ENCODE measurements around the gene KIAA1328. TPM values are rescaled to one million over a fixed set of nuclear protein-coding genes. Genes with fewer than 3 reads are reported as not detected.
"Not testable (repeated sequence)": the region's sequence is repeated elsewhere in the genome, so short reads cannot be mapped to it uniquely, and the experiment has no call there.

Gene KIAA1328
- 6.3 and 8.5 TPM in 2 replicates for total RNA-seq (2014; rRNA removed; shearing (Covaris generic))

- peak; percentile 84 for DNase-seq (ENCODE audit: low read depth)
Measured at GRCh38 chr18:36828630-36829361, at the start of gene KIAA1328, which contains the start of gene TPGS2. KIAA1328 (plus strand) TSS chr18:36829127; CDS start chr18:36829139, 12 bp downstream. TPGS2 (minus strand) TSS chr18:36829002; CDS start chr18:36828767, 235 bp downstream.

DNA sequence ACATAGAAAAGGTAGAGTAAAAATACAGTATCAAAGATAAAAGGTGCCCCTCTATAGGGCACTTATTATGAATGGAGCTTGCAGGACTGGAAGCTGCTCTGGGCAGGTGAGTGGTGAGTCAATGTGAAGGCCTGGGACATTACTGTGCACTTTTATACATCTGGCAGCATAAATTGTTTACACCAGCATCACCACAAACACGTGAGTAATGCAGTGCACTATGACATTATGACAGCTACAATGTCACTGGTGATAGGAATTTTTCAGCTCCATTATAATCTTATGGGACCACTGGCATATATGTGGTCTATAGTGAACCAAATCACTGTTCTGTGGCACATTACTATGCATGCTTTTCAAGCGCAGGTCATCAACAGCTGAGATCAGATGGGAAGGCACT, 48.2 kb upstream of the KIAA1328 start:
- DNase-seq (ENCODE audit: low read depth): peak; percentile 9

- DNase-seq (ENCODE audit: low read depth): no peak
Measured at GRCh38 chr18:36782710-36783109, 46.2 kb upstream of the KIAA1328 start.

DNA sequence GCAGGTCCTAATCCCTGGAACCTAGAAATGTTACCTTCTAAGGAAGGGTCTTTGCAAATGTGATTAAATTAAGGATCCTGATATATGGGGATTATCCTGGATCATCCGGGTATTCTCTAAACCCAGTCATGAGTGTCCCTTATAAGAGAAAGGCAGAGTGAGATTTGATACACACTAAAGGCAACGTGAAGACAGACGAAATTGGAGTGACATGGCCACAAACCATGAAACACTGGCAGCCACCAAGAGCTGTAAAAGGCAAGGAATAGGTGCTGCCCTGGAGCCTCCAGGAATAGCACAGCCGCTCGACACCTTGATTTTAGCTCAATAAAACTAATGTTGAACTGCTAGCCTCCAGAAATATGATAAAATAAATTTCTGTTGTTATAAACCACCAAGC, 45.1 kb upstream of the KIAA1328 start:
- DNase-seq (ENCODE audit: low read depth): no peak

GRCh38 chr18:36786686-36787085, 42.2 kb upstream of the KIAA1328 start:
- DNase-seq (ENCODE audit: low read depth): peak; percentile 42

DNA sequence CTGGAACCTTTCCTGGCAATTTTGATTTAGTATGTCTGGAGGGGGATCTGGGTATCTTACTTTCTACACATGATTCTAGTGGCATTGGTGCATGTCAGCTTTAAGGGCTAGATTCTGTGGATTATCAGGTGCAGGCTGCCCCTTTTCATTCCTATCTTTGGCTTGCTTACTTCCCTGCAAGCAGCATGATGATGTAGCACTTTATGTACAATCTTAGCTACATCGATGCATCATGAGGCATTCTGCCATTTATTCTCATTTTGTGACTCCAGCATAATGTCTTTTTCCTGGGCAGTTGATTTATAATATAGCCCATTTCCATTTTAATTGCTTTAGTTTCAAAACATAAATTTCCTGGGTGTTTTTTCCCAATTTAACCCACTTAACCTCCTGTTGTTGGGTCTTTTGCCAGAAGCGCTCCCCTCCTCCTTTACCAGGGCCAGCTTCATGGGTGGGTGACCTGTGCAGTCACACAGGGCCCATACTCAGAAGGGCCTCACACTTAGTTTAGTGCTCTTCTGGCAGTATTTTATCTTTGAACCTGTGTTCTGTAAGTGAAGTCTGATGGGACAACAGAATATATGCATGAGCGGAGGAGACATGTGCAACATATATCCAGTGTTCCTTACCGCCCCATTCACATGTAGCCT, 36.2 kb upstream of the KIAA1328 start:
- DNase-seq (ENCODE audit: low read depth): no peak

- no peak for DNase-seq (ENCODE audit: low read depth)
Measured at GRCh38 chr18:36798738-36799473, 30.0 kb upstream of the KIAA1328 start.

DNA sequence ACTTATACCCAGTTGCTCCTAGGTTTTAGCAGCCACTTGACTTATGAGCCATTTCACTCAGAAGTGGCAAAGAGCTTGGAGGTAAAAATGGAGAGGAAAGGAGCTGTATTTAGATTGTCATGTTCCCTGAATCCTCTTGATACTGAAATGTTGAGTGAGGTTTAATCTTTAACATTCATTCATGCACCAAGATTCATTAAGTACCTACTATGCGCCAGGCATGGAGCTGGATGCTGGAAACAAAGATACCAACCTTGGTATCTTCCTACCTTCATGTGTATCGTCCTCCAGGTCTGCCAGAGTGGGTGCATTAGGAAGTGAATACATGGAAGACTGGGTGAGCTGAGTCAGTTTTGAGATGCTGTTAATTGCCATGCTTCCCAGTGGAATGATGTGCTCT, 23.8 kb upstream of the KIAA1328 start:
- no peak for DNase-seq (ENCODE audit: low read depth)

DNA sequence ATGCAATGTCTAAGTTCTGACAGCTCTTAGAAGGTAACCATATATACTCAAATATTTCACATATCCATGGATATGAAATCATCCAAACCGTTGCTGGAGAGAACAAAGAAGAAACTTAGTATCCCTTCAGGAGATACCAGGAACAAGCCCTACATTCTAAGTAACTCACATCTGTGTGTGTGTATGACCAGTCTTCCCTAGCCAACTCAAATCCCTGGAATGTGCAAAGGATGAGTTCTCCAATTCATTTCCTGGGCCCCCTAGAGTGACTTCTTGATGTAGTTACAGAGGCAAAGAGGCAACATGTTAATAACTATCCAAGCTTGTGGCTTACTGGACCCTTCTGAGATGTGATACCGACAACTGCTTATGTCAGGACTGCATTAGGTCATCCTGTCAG, 20.2 kb upstream of the KIAA1328 start:
- DNase-seq (ENCODE audit: low read depth): peak; percentile 47

DNA sequence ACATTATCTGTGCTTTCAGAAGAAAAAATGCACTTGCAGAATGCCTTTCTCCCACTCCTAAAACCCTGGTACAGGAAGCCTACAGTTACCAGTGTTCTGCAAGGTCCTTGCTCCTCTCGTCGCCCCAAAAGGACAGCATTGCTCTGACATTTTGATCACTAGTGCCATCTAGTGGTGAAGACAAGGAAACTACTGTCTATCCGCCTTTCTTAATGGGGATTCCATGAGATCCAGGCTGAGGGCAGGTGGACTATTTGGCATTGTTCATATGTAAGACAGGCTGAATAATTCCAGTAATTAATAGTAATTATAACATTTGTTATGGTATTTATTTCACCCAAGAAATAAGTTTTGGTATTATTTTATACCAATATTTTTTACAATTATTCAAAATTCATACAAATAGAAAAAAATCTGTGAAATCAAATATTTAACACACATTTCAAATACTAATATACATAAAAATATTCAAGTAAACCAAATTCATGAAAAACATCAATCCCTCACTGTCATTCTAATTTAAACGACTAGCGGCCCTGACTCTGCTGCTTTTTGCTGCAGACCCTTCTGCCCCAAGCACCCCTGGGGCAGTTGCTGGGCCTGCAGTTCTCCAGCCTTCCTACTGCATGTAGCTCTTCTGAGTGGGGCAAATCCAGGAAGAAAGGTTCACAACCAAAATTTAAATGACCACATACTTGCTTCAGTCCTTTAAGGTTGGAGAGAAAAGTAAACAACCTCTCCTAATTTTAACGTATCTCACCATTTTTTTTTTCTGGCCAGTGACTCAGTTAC, 19.1 kb upstream of the KIAA1328 start:
- peak; percentile 55 for DNase-seq (ENCODE audit: low read depth)

DNA sequence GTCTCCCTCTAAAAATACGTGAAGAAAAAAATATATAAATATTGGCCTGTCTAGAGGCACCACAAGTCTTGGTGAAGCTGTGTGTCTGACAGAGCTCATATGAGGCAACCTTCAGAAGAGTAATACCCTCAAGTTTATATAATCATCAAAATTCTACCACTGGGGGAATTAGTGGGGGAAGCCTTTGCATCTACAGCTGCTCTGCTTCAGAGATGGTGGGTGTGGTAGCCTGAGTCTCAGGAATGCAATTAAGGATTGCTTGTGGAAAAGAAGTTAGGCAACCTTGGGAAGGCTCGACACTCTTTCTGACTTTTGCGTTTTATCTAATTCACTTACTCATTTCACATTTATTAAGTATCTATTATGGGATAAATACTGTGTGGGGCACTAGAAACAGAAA, 17.5 kb upstream of the KIAA1328 start:
- DNase-seq (ENCODE audit: low read depth): no peak

GRCh38 chr18:36811955-36812354, 17.0 kb upstream of the KIAA1328 start:
- no peak for DNase-seq (ENCODE audit: low read depth)

GRCh38 chr18:36812678-36813077, 16.2 kb upstream of the KIAA1328 start:
- DNase-seq (ENCODE audit: low read depth): no peak

DNA sequence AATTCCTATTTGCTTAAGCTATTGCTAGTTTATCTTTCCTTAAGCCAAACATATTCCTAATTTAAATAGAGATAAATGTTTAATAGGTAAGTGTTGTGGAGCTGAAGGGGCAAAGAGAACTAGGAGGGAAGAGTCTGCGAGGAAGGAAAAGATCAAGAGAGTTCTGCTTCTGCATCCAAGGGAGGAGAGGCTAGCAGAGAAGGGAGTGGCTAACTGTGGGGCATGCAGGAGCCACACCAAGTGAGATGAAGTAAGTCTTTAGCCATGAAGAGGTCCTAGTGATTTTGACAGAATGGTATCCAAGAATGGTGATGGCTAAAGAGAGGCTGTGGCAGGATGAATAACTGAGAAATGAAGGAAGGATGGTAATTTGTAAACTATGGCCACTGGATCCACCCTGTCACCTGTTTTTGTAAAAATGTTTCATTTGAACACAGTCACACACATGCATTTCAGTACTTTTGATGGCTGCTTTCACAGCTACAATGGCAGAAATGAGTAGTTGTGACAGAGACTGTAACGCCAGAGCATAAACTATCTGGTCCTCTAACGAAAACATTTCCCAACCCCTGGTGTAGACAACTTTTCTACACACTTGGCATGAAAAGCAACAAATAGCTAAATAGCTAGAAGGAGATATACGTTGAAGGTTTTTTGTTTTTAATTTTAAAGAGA, 15.7 kb upstream of the KIAA1328 start:
- no peak for DNase-seq (ENCODE audit: low read depth)

GRCh38 chr18:36813824-36814223, 15.1 kb upstream of the KIAA1328 start:
- no peak for DNase-seq (ENCODE audit: low read depth)

DNA sequence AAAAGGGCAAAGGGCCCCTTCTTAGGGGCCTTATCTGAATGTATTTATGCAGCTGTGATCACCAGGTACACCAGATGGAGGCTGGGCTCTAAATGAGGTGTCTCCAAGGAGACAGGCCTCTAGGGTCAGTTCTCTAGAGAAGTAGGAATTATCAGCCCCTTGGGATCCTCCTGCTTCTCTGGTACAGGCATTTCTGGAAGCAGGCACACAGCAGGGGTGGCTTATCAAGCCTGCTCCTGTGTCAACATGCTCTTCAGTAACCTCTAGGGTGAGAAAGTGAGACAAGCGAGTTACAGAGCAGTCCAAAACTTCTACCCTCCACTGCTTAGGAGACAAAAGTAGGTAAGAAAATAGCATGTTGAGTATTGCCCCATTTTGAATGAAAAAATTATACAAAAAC, 13.9 kb upstream of the KIAA1328 start:
- DNase-seq (ENCODE audit: low read depth): no peak

DNA sequence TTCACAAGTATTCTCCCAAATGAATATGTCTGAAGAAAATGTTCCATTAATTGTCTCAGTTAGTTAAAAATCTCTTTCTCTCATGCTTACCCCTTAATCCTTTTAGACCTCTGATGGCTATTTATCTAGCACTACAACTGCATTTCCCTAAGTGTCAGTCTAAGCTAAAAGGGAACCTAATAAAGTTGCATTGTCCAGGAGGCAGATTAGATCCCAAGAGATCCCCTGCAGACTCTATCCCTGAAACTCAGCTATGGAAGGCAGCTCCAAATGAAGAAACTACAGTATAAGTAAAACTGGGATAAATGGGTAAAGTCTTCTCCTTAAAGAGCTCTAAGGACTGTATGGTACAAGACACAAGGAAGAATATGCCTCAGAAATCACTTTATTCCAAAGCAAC, 12.8 kb upstream of the KIAA1328 start:
- not testable (repeated sequence) for DNase-seq (ENCODE audit: low read depth)

DNA sequence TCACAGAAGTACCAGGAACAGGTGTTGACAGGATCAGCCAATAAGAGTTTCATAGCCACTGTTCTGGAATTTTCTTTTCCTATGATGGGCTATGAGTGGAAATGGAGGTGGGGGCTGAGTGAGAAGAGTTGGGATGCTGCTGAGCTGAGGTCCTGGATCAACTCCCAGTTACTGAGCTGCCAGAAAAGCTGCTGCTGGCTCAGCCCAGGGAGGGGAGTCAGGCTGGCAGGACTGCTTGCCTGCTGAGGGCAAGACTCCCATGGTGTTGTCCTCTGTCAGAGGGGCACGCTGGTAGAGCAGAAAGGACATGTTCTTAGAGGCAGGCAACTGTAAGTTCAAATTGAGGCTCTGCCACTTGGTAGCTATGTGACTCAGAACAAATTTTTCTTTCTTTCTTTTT, 11.9 kb upstream of the KIAA1328 start:
- no peak for DNase-seq (ENCODE audit: low read depth)

DNA sequence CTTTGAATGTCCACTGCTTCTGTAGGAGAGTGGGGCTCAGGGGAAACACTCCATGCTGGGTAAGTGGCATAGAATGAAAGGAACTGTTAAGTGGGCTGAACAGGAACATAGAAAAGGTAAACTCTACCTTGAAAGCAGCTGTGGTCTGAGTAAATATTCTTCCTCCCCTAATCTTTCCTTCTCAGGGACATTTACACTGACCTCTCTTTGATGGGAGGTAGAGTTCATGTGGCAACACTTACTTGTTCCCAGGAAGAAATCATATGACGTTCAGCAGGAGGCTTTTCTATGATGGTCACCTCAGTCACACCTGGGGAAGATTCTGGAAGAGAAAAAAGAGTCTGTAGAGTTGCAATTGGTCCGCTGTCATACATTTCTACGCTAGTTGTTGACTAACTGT, 10.3 kb upstream of the KIAA1328 start:
- no peak for DNase-seq (ENCODE audit: low read depth)

- DNase-seq (ENCODE audit: low read depth): no peak
Measured at GRCh38 chr18:36819621-36820020, 9.3 kb upstream of the KIAA1328 start.

DNA sequence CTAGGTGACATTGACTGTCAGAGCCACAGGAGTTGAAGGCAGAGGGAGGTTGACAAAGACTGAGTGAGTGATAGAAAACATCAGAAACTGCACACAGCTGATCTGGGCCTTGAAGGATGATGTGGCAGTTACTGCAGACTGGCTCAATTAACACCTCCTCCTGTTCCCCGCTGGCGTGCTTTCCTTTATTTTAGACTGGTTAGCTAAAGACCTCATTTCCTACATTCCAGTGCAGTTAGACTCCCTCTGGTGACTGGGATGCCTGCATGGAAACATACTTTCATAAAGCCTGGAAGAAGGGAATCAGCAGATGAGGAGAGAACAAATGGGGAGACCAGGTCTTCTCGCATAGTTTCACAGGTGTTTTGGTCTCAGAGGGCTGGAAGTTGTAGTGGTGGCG, 7.2 kb upstream of the KIAA1328 start:
- no peak for DNase-seq (ENCODE audit: low read depth)

Data from RPMI7951 (cell line).